Stimulated activated CD4-positive, alpha-beta T cell treated with anti-CD3 and anti-CD28 coated beads, TNF-alpha, amount 100 ng/mL, for 24 hours (primary cell): ENCODE data around the gene STAG1.
"Not testable (repeated sequence)": the region's sequence is repeated elsewhere in the genome, so short reads cannot be mapped to it uniquely, and the experiment has no call there.

Experiments
- DNase-seq, 3 experiments: peaks; one replicate each; pipeline ENCODE4 v3.0.0-alpha.2; 2020; ENCODE audit warnings: low read depth in 3 of 3

Gene STAG1

GRCh38 chr3:136404056-136404455 is 348.1 kb downstream of the STAG1 start:
- DNase-seq: no peak

GRCh38 chr3:136396916-136397315 is 355.3 kb downstream of the STAG1 start:
- no peak for DNase-seq

DNA sequence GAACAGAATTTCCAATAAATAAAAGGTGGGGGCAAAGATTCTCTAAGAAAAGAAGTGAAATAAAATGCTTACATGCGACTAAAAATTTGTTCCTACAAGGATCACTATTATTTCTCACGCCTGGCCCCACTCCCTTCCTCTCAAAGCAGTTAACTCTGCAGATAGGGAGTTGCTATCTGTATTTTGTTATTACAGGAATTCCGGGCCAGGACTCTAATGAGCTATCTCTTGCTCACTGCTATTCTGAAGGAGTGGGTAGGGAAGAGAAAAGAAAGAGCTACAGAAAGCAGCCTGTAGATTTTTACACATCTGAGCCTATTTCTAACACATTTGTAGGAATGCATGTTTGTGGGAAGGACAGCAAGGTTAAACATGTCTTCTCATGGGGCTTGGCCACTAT is 361.6 kb downstream of the STAG1 start:
- no peak for DNase-seq

DNA sequence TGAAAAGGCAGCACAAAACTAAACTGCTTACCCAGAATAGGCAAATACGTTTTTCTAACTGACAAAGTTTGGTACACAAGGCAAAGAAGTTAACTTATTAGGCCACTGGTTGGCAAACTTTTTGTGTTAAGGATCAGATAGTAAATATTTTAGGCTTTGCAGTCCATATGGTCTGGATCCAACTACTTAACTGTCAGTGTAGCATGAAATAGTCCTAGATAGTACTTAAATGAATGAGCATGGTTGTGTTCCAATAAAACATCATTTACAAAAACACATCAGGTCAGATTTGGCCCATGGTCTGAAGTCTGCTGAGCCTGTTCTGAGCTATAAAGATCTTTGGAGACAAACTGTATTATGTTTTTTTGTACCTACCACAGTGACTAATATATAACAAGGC is 365.1 kb downstream of the STAG1 start:
- no peak for DNase-seq

DNA sequence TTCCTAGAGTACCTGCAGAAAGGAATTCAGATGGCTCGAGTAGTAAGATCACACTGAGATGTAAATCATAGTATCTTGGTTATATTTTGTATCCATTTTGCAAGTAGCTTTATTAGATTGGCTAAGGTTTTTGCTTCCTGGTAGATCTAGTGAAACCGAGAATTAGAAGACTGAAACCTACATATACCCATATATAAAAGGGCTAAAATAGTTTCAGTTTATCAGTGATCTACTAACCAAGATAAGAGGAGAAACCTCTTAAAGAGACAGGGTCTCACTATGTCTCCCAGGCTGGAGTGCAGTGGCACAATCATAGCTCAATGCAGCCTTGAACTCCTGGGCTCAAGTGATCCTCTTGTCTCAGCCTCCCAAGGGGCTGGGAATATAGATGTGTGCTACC is 366.7 kb downstream of the STAG1 start:
- DNase-seq: no peak

- no peak for DNase-seq
Observed at GRCh38 chr3:136381051-136381450, 371.1 kb downstream of the STAG1 start.

- no peak for DNase-seq
Observed at GRCh38 chr3:136380530-136380929, 371.6 kb downstream of the STAG1 start.

DNA sequence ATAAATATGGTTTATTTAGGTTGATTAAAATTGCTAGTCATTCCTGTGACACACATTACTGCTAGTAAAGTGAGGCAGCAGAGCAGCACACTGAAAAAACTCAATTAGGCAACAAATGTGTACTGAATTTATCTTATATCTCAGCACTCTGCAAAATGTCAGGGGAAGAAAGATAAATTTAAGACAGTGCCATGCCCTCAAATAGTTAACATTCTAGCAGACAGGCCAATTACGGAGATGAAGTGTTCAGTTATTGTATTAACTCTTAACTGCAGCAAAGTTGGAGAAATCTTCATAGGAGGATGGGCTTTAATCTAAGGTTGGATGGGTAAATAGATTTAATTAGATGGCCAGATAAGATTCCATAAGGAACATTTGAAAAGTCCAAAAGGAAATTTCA is 374.2 kb downstream of the STAG1 start:
- no peak for DNase-seq

GRCh38 chr3:136377508-136377907 is 374.7 kb downstream of the STAG1 start:
- DNase-seq: no peak

- DNase-seq: not testable (repeated sequence)
Observed at GRCh38 chr3:136375800-136376199, 376.4 kb downstream of the STAG1 start.

GRCh38 chr3:136366289-136366688 is 385.9 kb downstream of the STAG1 start:
- DNase-seq: no peak

- no peak for DNase-seq
Observed at GRCh38 chr3:136353461-136353860, 398.7 kb downstream of the STAG1 start.

DNA sequence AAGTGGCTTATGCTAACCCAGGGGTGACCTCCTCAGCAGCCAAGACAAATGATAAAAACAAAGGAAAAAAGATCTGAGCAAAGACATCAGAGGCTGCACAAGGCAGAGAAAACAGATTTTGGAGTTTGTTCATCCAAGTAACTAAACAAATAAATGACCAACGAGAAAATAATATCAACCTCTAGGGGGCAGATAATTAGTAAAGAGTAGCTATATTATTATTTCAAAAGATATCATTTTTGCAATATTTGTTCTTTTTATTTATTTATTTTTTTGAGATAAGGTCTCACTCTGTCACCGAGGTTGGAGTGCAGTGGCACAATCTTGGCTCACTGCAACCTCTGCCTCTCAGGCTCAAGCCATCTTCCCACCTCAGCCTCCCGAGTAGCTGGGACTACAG is 400.3 kb downstream of the STAG1 start:
- DNase-seq: no peak

- DNase-seq: no peak
Observed at GRCh38 chr3:136351351-136351750, 400.8 kb downstream of the STAG1 start.

DNA sequence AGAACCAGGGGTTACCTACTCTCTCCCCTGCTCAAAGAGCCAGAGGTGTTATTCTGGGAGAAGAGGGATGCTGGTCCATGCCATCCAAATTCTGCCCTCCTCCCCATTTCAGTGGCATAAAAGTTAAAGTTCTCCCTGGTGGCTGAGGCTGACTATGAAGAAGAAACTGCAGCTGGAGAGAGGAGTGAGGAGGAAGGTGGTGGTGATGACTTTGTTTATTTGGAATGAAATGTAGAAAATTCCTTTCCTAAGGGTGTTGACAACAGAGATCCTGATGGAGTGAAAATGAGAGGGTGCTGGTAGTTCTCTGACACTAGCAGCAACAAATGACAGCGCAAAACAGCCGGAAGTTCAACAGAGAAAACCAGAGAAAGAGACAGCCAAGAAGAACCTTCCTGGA is 401.6 kb downstream of the STAG1 start:
- DNase-seq: no peak

GRCh38 chr3:136350132-136350531 is 402.0 kb downstream of the STAG1 start:
- no peak for DNase-seq

DNA sequence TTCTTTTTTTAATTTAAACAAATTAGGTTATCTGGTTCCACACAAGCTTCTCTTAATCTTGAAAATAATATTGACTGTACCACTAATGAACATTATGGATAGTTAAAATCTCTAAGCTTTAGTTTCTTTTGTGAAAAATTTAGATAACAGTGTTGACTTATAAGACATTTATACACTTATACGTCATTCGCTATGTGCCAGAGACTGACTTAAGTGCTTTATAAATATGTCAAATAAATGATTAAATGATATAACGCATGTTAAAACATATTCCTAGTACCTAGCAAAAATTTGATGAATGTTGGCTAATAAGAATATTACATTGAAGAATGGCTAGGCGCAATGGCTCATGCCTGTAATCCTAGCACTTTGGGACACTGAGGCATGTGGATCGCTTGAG is 405.7 kb downstream of the STAG1 start:
- no peak for DNase-seq

DNA sequence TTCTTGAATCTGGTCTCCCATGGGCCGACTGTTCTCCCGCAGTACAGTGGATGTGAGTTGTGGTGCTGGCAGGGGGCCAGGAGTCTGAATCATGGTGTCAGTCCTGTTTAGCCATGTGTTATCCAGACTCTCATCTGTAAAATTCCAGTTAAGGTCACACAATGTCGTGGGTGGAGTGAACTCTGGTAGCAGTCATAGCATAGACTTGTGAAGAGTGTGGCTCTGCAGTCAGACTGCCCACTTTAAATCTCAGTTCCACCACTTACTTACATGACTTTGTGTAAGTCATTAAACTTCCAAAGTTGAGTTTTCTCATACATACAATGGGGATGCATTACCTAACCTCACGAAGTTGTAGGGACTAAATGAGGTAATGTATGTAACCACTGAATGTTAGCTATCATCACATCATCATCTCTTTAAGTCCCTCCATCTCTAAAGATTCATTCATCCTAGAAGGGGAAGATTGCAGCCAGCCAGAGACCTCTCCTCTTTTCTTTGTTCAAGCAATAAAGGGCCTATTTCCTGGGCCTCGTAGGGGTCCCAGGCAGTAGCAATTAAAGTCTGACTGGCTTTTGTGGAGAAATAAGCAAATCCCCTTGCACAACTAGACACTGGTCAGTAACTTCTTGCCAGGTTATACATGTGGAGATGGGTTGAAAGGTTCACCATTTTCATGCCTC is 408.2 kb downstream of the STAG1 start:
- no peak for DNase-seq

DNA sequence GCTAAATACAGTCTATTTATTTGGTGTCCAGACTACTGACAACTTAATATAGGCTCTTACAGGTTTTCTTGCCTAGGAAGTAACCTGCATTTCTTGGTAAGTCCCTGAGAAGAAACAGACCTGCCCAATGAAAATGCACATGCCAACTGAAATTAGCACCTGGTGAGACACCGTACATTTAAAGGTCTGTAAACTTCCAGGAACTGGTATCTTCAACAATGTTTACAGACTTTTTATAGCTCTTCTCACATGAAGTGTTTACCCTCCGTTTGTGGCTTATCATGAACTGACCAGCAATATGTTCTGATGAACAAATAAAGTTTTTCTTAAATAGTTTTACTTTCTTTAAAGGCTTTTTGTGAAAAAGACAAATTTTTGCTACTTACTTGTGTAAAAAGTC is 408.7 kb downstream of the STAG1 start:
- DNase-seq: no peak

DNA sequence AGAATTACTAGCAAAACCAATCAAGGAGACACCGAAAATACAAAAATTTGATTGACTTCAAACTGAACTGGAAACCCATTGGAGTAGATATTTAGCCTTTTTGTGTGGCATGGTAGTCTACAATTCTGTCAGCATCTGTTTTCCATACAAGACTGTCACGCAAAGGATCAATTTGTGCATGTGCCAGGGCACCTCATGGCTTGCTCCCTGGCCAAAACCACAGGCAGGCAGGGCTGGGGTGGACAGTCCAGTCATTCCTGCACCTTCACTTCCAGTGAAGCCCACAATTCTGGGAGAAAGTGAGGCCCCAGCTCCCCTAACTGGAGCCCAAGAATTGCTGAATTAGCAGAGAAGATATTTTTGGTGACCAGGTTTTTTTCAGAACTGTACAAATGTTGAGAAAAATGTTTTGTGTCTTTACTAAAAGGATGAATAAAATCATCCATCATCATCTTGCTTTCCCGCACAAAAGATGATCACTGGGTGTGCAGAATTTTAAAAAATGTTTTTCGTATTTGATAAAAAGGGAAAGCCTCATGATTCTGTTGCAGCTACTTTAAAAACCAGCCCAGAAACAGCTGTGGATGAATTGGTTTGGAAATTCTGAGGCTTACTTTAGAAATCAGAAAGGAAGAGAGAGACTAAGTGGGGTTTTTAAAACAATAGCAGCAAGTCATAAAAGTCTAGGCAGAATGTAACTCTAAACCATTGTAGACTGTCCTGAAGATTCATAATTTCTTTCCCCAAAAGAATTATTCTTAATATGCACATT is 415.7 kb downstream of the STAG1 start:
- DNase-seq: no peak

GRCh38 chr3:136334726-136335125 is 417.5 kb downstream of the STAG1 start:
- DNase-seq: not testable (repeated sequence)

DNA sequence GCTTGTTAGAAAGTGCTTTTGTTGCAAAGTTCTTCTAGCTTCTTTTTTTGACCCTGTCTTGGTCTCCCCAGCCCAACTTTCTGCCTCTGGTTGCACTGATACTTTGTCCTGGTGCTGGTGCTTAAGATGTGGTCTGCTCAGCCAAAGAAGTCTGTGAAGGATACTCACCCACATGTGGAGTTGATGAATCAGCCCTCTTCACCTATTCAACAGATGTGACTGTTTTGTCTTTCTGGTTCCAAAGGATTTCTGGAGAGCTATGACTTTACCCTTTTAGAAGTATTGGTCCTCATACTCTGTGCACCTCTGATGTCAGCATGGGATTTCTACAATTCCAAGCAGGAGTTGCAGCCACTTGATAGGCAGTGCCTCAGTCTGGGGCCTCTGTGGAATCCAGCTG is 418.0 kb downstream of the STAG1 start:
- DNase-seq: no peak

DNA sequence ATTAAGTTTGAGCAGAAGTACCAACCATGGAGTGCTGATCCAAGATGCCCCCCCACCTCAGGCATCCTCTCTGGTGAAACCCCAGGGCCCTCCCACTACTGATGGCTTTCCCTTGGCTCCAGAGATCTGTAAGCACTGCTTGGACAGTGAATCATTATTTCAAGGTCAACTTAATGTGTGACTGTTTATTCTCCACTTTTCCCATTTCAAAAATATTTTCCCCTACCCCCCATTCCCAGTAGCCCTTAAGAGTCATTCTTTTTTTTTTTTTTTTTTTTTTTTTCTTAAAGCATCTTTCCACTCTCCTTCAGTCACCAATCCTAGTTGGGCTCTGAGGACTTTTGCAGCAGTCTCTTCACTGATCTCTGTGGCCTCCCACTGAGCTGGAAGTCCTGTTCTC is 419.4 kb downstream of the STAG1 start:
- DNase-seq: no peak

DNA sequence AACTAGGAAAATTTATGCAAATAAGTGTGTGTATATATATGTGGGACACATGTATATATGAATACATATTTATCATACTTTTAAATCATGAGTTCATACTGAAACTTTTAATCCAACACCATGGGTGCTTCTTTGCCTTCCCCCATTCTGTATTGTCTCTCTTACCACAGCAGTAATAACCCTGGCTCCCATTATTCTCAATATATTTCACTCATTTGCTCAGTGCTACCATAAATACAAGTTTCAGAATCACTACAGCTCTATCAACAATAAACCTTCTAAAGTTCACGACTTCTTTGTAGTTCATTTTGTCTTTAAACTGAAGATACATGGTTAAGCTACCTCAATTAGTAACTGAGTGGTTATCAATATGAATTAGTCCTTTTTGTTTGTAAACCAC is 419.9 kb downstream of the STAG1 start:
- no peak for DNase-seq
